GM18909 (cell line): ENCODE measurements around the gene USP13.
"Not testable (repeated sequence)": the region's sequence is repeated elsewhere in the genome, so short reads cannot be mapped to it uniquely, and the experiment has no call there.

Experiments
- ATAC-seq: cut with Tn5 transposase; IDR thresholded peaks from one replicate; pipeline ENCODE4 v1.9.1; 2021; ENCODE audit warnings: mild to moderate bottlenecking; ENCODE audit not compliant: unreplicated experiment, poor library complexity

USP13 gene

GRCh38 chr3:179653096-179653797 lies 407 bp downstream of the USP13 start:
- peak; percentile 63 for ATAC-seq

DNA sequence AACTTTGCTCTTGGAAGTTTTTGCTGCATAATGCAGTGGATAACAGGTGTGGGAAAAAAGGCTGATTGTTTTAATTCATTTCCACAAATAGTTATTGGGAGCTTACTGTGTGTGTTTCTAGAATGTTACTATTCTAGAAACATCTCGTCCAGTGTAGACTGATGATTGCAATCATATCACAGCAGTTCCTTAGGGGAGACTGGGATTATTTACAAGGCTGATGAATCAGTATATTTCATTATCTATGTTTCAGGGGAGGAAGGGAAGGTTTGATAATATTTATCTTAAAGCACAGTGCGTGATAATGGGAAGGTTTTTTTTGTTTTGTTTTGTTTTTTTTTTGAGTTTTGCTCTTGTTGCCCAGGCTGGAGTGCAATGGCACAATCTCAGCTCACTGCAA lies 2.4 kb downstream of the USP13 start:
- ATAC-seq: no peak

GRCh38 chr3:179658606-179659005 lies 5.8 kb downstream of the USP13 start:
- no peak for ATAC-seq

DNA sequence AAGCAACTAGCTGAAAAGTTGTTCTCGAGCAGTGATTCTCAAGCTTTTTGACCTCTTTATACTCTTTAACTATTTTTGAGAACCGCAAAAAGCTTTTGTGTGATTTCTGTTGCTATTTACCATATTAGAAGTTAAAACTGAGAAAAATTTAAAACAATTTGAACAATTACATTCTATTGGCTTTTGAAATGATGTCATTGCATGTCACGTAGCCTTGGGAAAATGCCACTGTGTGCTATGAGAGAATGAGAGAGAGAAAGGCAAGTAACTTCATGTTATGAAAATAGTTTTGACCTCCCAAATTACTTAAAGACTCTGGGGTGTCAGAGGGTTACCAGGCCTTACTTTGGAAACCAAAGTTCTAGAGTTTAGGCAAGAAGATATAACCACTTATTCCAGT lies 8.0 kb downstream of the USP13 start:
- ATAC-seq: no peak

GRCh38 chr3:179661777-179662176 lies 8.9 kb downstream of the USP13 start:
- ATAC-seq: no peak

GRCh38 chr3:179663093-179663492 lies 10.3 kb downstream of the USP13 start:
- no peak for ATAC-seq

DNA sequence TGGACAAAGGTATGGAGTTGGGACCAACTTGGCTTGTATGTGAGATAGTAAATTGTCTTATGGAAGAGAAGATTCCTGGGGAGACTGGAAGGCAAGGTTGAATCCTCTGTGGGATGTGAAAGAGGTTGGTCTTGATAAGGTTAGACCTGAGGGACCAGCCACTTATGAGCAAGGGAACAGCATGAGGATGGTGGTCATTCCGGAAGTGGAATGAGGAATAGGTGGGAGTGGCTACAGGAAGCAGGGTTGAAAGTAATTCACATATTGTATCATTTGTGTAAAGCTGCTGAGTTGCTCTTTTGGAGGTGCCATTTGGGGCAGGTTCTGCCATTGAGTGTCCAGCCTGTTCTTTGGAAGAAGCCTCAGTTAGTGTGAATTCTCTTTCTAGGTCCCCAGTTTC lies 13.2 kb downstream of the USP13 start:
- ATAC-seq: no peak

GRCh38 chr3:179666436-179667035 lies 13.7 kb downstream of the USP13 start:
- ATAC-seq: no peak

- no peak for ATAC-seq
Observed at GRCh38 chr3:179668429-179668828, 15.6 kb downstream of the USP13 start.

GRCh38 chr3:179670311-179670710 lies 17.5 kb downstream of the USP13 start:
- no peak for ATAC-seq

DNA sequence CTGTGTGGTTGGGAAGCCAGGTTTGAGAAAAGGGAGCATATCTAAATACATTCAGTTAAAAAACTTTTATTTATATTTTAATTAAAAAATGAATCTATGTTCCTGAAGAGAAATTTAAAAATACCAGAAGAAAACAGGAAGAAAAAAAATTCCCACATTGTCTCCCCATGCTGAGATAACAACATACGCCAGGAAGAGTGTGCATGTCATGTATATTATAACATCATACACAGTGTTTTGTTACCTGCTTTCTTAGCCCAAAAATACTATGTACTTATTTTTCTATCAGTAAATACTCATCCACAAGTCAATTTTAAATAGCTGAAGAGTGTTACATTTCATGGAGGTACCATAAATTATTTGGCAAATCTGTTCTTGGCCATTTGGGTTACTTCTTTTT lies 18.5 kb downstream of the USP13 start:
- ATAC-seq: no peak

DNA sequence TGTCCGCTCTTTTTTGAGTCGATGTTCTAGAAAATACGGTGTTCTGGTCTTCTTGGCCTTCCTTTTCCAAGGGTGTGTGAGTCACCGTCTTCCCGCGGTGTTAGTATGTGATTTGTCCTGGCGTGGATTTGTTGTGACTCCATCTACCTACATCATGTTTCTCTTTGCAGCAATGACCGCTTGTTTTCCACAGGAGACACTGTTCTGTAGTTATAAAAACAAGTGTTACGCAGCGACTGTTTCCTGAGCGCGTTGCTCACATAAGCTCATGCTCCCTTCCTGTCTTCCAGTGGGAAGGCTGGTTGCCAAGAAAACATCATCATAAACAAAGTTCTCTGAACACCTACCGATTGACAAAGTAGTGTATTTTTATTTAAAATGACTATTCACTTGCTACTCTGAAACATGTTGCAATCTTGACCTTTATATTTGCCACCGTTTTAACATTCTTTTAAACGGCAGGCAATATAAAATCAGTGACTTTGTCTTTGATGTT lies 19.0 kb downstream of the USP13 start:
- ATAC-seq: no peak

DNA sequence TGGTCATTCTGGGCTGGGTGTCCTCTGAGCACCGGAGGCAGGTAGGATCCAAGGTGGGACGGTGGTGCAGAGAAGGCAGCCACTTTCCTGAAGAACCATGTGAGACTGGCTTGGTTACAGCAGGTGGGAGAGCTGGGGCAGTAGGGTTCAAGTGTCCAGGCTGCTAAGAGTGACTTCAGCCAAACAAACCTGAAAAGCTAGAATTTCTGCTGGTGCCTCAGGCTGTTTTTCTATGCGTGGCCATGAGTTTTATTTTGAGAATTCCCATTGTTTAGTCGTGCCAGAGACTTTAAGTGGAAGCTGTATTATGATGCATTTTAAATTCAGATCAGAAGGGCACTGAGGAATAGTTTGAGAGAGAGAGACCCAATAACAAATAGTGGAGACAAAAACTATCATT lies 20.1 kb downstream of the USP13 start:
- no peak for ATAC-seq

DNA sequence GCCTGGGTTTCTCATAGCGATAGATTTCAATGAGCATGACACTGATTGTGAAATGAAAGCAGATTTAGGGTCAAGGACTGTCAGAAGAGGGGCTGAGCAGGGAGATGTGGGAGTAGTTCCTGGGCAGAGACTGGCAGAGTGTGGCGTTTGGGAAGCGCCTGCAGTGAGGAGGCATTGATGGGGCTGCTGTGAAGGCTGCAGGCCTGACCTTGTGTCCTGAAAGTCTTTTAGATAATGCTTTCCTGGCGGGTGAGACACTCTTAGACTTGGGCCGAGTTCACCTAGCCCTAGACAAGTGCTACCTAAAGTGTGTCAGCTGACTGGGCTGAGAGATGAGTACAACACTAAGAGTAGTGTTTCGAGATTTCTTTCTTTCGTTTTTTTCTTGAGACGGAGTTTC lies 20.7 kb downstream of the USP13 start:
- no peak for ATAC-seq

DNA sequence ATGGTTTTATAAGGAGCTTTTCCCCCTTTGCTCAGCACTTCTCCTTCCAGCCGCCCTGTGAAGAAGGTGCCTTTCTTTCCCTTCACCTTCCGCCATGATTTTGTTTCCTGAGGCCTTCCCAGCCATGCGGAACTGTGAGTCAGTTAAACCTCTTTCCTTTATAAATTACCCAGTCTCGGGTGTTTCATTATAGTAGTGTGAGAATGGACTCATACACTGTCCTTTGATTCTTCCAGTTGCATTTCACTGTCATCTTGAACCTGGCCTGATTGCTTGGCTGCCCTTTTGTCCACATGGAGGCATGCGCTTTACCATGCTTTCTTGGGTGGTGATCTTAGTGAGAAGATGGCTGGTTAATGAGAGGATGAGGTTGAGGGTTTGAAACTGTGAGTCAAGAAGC lies 23.2 kb downstream of the USP13 start:
- ATAC-seq: no peak

DNA sequence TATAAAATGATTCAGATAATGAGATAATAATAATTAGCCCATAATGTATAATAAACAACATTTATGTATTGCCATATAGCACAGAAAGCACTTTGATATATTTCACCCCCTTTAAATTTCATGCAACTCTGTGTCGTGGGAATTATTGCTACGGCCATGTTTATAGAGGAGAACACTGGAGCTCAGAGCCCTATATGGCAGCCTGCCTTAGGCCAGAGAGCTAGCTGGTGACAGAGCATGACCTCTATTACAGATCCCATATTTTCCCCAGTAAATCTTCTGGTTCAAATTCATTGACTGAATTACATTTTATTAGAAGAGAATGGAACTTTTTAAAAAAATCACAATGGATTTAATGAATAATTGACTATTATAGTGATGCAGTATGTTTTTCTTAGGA lies 25.0 kb downstream of the USP13 start:
- no peak for ATAC-seq

GRCh38 chr3:179681492-179682263 lies 28.8 kb downstream of the USP13 start:
- ATAC-seq: no peak

- no peak for ATAC-seq
Observed at GRCh38 chr3:179682426-179683080, 29.7 kb downstream of the USP13 start.

DNA sequence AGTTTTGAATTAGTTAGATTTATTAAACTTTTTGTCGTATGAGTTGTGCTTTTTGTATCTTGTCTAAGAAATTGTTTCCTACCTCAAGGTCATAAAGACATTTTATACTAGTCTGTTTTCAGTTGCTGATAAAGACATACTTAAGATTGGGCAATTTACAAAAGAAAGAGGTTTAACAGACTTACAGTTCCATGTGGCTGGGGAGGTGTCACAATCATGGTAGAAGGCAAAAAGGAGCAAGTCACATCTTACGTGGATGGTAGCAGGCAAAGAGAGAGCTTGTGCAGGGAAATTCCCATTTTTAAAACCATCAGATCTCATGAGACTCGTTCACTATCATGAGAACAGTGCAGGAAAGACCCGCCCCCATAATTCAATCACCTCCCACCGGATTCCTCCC lies 30.4 kb downstream of the USP13 start:
- not testable (repeated sequence) for ATAC-seq

GRCh38 chr3:179687967-179688535 lies 35.2 kb downstream of the USP13 start:
- peak; percentile 50 for ATAC-seq

DNA sequence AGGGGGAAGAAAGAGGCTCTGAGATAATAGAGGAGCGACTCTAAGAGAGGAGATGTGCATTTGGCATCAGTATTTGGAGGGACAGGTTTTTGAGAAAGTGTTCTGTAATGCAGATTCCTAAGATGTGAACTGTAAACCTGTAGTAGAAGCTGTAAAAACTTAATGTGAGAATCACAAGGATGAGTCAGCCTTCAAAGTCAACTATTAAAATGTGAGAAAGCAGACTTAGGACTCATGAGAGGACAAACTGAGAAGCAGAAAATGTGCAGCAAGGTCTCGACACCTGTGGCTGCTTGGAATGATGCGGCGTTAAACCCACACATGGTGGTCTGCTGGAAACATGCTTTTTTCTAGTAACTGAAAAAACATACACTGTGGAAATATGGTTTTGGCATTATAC lies 36.0 kb downstream of the USP13 start:
- no peak for ATAC-seq
